SK-N-SH (cell line): ENCODE results near the gene PHLDA3. TPM values are rescaled to one million over a fixed set of nuclear protein-coding genes. Genes with fewer than 3 reads are reported as not detected.

Source experiments
- CTCF ChIA-PET: fragments of 300-600, 350-600 bp; formaldehyde crosslinking; extraction: SDS; loops from one replicate; lab custom pipeline; 2021; lab: Yijun Ruan, JAX
- POLR2A ChIA-PET: fragments of 350-600 bp; sonication (Branson Sonifier 250); formaldehyde crosslinking; extraction: SDS; loops from one replicate; lab custom pipeline; 2020; ENCODE audit warnings: antibody characterized with exemption, inconsistent platforms; lab: Yijun Ruan, JAX
- DNase-seq: peaks from one replicate; pipeline ENCODE4 v3.0.0; 2012
- H2AFZ ChIP-seq: fragments of 200-600 bp; sonication (generic); 2 replicates; pipeline ENCODE4 v1.8.1; 2016; ENCODE audit warnings: antibody characterized with exemption, mild to moderate bottlenecking, low read depth
- H3F3A ChIP-seq: fragments of 200-600 bp; sonication (generic); replicated peaks from 2 replicates; pipeline ENCODE3; 2016; ENCODE audit warnings: antibody characterized with exemption, mild to moderate bottlenecking; ENCODE audit not compliant: insufficient read depth
- H3K27ac ChIP-seq, 2 experiments: fragments of 200-500 bp in 1 of 2; fragments of 200-600 bp in 1 of 2; sonication (Bioruptor generic) in 1 of 2; sonication (generic), shearing (Covaris generic) in 1 of 2; 2 replicates each; pipeline versions ENCODE4 v1.5.1 to v1.6.1; 2014 to 2016; ENCODE audit warnings: low read depth in 2 of 2, inconsistent platforms in 1 of 2, low read length in 1 of 2, mild to moderate bottlenecking in 1 of 2, mixed read lengths in 1 of 2
- H3K27me3 ChIP-seq: fragments of 200-600 bp; sonication (generic), shearing (Covaris generic); 2 replicates; pipeline ENCODE4 v1.6.1; 2016; ENCODE audit warnings: mixed run types; ENCODE audit not compliant: insufficient read depth
- H3K36me3 ChIP-seq, 2 experiments: fragments of 200-500 bp in 1 of 2; fragments of 200-600 bp in 1 of 2; sonication (Bioruptor generic) in 1 of 2; sonication (generic) in 1 of 2; replicated peaks in 1 of 2; 2 replicates each; pipeline versions ENCODE3 to v1.5.1; 2014 to 2016; ENCODE audit warnings: low read length in 1 of 2, mild to moderate bottlenecking in 1 of 2; ENCODE audit not compliant: insufficient read depth in 2 of 2, control insufficient read depth in 1 of 2
- H3K4me1 ChIP-seq, 2 experiments: fragments of 200-500 bp in 1 of 2; fragments of 200-600 bp in 1 of 2; sonication (Bioruptor generic) in 1 of 2; sonication (generic), shearing (Covaris generic) in 1 of 2; 2 replicates each; pipeline versions ENCODE4 v1.5.1 to v1.6.1; 2014 to 2016; ENCODE audit warnings: low read depth in 1 of 2, low read length in 1 of 2, mixed run types in 1 of 2; ENCODE audit not compliant: insufficient read depth in 2 of 2, control insufficient read depth in 1 of 2
- H3K4me2 ChIP-seq: fragments of 200-600 bp; sonication (generic), shearing (Covaris generic); 2 replicates; pipeline ENCODE4 v1.6.1; 2017; ENCODE audit warnings: mixed run types
- H3K4me3 ChIP-seq, 2 experiments: fragments of 200-500 bp in 1 of 2; fragments of 200-600 bp in 1 of 2; sonication (Bioruptor generic) in 1 of 2; sonication (generic), shearing (Covaris generic) in 1 of 2; 2 replicates each; pipeline versions ENCODE4 v1.5.1 to v1.8.1; 2014 to 2016; ENCODE audit warnings: low read depth in 2 of 2, inconsistent platforms in 1 of 2, low read length in 1 of 2, mild to moderate bottlenecking in 1 of 2, mixed read lengths in 1 of 2, moderate library complexity in 1 of 2
- H3K79me2 ChIP-seq: fragments of 200-600 bp; sonication (generic); 2 replicates; pipeline ENCODE4 v1.8.1; 2017; ENCODE audit warnings: mild to moderate bottlenecking; ENCODE audit not compliant: insufficient read depth
- H3K9ac ChIP-seq: fragments of 200-600 bp; sonication (generic); 2 replicates; pipeline ENCODE4 v1.6.1; 2017; ENCODE audit warnings: mixed run types
- H3K9me2 ChIP-seq: fragments of 200-600 bp; sonication (generic); 2 replicates; pipeline ENCODE4 v1.6.1; 2017; ENCODE audit warnings: mixed run types
- H3K9me3 ChIP-seq: fragments of 200-600 bp; sonication (generic); 2 replicates; pipeline ENCODE4 v1.6.1; 2017; ENCODE audit warnings: mixed run types, mild to moderate bottlenecking, moderate library complexity
- H4K20me1 ChIP-seq: fragments of 200-600 bp; sonication (generic); 2 replicates; pipeline ENCODE4 v1.6.1; 2017; ENCODE audit warnings: mild to moderate bottlenecking, mixed run types; ENCODE audit not compliant: insufficient read depth
- ELF1 ChIP-seq: IDR thresholded peaks from 2 replicates; pipeline ENCODE4 v1.4.0; 2012
- GABPA ChIP-seq: IDR thresholded peaks from 2 replicates; pipeline ENCODE4 v1.4.0; 2012; ENCODE audit warnings: low read depth, mild to moderate bottlenecking
- IRF3 ChIP-seq: fragments of 150-350 bp; IDR thresholded peaks from 2 replicates; pipeline ENCODE4 v1.6.1; 2016; ENCODE audit warnings: mild to moderate bottlenecking, low read depth, low read length
- JUND ChIP-seq: IDR thresholded peaks from 2 replicates; pipeline ENCODE4 v1.4.0; 2012
- NRF1 ChIP-seq: IDR thresholded peaks from 2 replicates; pipeline ENCODE4 v1.6.1; 2012; ENCODE audit warnings: low read depth, mild to moderate bottlenecking, low read length
- TAF1 ChIP-seq: IDR thresholded peaks from 2 replicates; pipeline ENCODE4 v1.6.1; 2012; ENCODE audit warnings: low read depth, mild to moderate bottlenecking, low read length, moderate library complexity, borderline replicate concordance
- TCF12 ChIP-seq: IDR thresholded peaks from 2 replicates; pipeline ENCODE4 v1.4.0; 2012
- USF1 ChIP-seq: IDR thresholded peaks from 2 replicates; pipeline ENCODE4 v1.4.0; 2012; ENCODE audit warnings: low read depth, borderline replicate concordance
- WGBS: methylation state at CpG from one replicate; pipeline ENCODE4 v1.1.6; 2017; ENCODE audit warnings: low lambda C conversion rate; 5-methylcytosine and 5-hydroxymethylcytosine counted together
- polyA plus RNA-seq, 3 experiments: library from polyadenylated mRNA; depleted of rRNA; stranded (reverse); fragments of >200 nt; gene quantifications; 2 replicates each; pipeline ENCODE4 v1.2.3, GENCODE V29; 2012

PHLDA3 gene
- polyA plus RNA-seq, 1 of the 3 experiments (the other 2 are of a cell fraction): 105 TPM

GRCh38 chr1:201499795-201500669 lies 31.0 kb upstream of the PHLDA3 start:
- Histone ChIP-seq H3K9ac (no peak overlapping the region), H3K36me3 (peaks cover 0 to 13% of the 10 kb centered on the region in 2 experiments), H3K79me2 (peaks cover 94% of the 10 kb centered on the region), H3K4me2 (0 out of 2 replicates have a peak overlapping the region, but pooled peaks have one; percentile 5), H3F3A (peaks cover 12% of the 10 kb centered on the region), H3K4me3 (no peak overlapping the region), H2AFZ (no peak overlapping the region), H3K9me2 (no peaks in the 10 kb centered on the region), H3K9me3 (no peaks in the 10 kb centered on the region), H3K27me3 (no peaks in the 10 kb centered on the region)
- ChIA-PET CTCF (interaction anchor here (1.2 to 31.9 kb wide), 8 partner anchors 13 to 500 kb away, joined by 3 to 860 read pairs (median 5); no protein-coding TSS in a partner anchor), POLR2A (no interaction called here)
- WGBS: 93% methylated on average over 6 of the region's 8 CpGs
- DNase-seq: no peak
- no peak for TF ChIP-seq ELF1
- no peak for TF ChIP-seq NRF1
- TF ChIP-seq IRF3: no peak
- TF ChIP-seq JUND: no peak
- no peak for TF ChIP-seq USF1
- no peak for TF ChIP-seq GABPA
- TF ChIP-seq, all 33 proteins: peak for 0
- H4K20me1 ChIP-seq: peaks cover 11% of the 10 kb centered on the region; the same call in 1 of the 2 replicates
- H3K4me1 ChIP-seq: peaks cover 21 to 35% of the 10 kb centered on the region in 2 experiments; a peak in 3 of 4 replicates
- H3K27ac ChIP-seq: no peak overlapping the region

GRCh38 chr1:201499191-201499590 lies 30.2 kb upstream of the PHLDA3 start:
- TF ChIP-seq TCF12 (no peak), ELF1 (no peak), TAF1 (no peak)
- peaks cover 11% of the 10 kb centered on the region; the same call in 1 of the 2 replicates for H4K20me1 ChIP-seq
- H3K27me3 ChIP-seq: no peaks in the 10 kb centered on the region
- H3K4me3 ChIP-seq: no peak overlapping the region
- H3K36me3 ChIP-seq: peaks cover 8 to 19% of the 10 kb centered on the region in 2 experiments
- H3K4me2 ChIP-seq: no peak overlapping the region
- peaks cover 94% of the 10 kb centered on the region for H3K79me2 ChIP-seq
- no peak overlapping the region for H3K27ac ChIP-seq
- CTCF ChIA-PET: interaction anchor here (0.6 to 31.9 kb wide), 7 partner anchors 11 to 210 kb away, joined by 3 to 860 read pairs (median 5); no protein-coding TSS in a partner anchor
- H2AFZ ChIP-seq: no peak overlapping the region
- peaks cover 21 to 32% of the 10 kb centered on the region in 2 experiments; a peak in 3 of 4 replicates for H3K4me1 ChIP-seq
- DNase-seq: no peak
- no peaks in the 10 kb centered on the region for H3K9me3 ChIP-seq
- no peak overlapping the region for H3K9ac ChIP-seq
- WGBS: 96% methylated on average over 3 of the region's 3 CpGs
- POLR2A ChIA-PET: no interaction called here
- no peaks in the 10 kb centered on the region for H3K9me2 ChIP-seq
- peaks cover 12% of the 10 kb centered on the region for H3F3A ChIP-seq
